HG03025 (cell line): ENCODE data around the gene AHDC1.
"Not testable (repeated sequence)": the region's sequence is repeated elsewhere in the genome, so short reads cannot be mapped to it uniquely, and the experiment has no call there.

ENCODE experiments used
- ATAC-seq: cut with Tn5 transposase; IDR thresholded peaks from one replicate; pipeline ENCODE4 v1.9.1; 2021; ENCODE audit warnings: mild to moderate bottlenecking, moderate library complexity; ENCODE audit not compliant: unreplicated experiment, low FRiP score

AHDC1 gene

DNA sequence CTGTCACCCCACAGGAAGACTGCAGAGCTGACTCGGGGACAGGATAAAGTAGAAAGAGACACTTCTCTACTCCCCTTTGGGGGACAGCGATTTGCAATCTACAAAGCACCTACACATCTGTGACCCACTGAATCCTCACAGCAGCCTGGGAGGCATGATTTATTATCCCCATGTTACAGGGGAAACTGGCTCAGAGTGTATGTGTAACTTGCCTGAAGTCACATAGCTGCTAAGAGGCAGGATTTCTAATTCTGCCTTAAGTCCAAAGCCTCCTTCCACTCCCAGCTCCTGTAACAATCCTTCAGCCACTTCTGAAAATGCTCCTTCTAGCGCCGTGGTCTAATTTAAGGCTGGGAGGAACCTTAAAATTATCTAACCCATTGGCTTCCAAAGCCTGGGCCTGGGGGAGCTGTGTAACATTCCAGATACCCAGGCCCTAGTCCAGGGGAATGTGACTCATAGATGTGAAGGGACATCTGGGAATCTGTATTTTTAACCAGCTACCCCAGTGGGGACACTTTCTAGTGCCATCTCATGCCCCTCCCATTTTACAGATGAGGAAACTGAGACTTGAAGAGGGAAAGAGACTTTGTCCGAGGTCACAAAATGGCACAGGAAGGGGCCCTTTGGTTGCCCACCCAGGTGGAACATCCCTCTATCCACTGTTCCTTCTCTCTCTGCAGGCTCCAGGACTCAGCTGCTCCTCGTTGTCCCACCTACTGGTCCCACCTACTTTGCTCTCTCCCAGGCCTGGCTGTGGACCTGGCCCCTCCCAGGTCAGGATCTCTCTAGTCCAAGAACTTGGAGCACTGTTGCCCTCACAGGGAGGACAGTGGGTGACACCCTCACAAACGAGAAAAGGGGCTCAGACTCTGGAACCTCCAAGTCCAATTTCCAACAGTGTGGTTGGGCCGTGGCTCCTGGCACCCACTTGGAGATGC is 48.9 kb downstream of the AHDC1 start:
- no peak for ATAC-seq

DNA sequence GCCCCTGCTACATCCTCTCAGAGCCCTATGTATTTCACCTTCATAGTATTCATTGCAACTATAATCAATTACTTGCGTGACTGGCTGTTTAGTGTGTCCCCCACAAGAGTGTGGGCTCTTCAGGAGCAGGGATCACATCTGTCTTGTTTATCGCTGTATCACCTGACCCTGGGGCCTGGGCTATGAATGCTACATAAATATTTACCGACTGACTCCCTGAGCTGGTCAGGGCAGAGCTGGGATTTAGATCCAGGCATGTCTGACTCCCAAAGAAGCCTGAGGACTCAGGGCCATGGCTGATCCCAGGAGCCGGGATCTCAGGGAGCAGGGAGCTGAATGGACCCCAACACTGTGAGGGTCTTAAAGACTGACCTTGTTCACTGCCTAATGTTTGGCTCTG is 49.7 kb downstream of the AHDC1 start:
- ATAC-seq, result no peak

DNA sequence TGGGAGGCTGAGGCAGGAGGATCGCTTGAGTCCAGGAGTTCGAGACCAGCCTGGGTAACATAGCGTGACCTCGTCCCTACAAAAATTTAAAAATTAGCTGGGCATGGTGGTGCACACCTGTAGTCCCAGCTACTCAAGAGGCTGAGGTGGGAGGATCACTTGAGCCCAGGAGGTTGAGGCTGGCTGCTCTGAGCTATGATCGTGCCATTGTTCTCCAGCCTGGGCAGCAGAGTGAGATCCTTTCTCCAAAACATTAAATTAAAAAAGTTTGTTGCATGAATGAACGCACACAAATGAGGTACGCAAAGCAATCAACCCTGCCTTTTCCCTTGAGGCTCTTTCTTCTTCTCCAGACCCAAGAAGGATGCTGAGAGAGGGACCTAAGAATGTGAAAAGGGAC is 50.1 kb downstream of the AHDC1 start:
- not testable (repeated sequence) for ATAC-seq

DNA sequence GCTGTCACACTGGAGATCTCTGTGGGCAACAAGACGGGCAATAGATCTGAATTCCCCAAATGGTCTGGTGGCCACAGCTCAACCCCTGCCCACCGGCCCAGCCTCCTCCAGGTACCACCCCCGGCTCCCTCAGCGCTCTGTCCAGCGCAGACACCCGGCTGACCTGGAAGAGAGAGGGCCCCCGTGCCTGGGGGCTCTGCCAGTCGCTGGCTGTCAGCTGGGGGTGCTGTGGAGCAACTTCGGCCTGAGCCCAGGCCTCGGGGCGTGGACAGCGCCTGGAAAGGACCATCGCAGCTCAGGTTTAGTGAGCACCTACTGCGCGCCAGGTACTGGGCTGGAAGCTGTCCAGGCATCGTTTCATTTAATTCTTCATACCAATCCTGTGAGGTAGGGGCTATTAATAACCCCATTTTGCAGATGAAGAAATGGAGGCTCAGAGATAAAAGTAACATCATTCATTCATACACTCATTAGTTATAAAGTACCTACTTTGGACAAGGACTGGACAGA is 51.0 kb downstream of the AHDC1 start:
- ATAC-seq, result no peak

DNA sequence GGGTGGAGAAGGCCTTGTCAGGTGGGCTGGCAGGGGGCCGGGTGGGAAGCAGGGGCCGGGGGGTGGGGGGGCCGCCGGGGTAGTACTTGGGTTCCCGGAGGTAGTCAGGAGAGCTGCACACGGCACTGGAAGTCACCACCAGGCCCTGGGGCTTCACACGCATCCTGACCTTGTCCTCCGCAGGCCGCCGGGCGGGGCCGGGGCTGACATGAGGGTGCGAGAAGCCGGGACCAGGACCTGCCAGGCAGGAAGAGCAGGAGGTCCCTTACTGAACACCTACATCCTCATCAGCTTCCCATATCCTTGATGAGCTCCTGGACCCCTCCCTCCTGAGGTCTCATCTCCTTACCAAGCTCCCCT is 52.0 kb downstream of the AHDC1 start:
- no peak for ATAC-seq

DNA sequence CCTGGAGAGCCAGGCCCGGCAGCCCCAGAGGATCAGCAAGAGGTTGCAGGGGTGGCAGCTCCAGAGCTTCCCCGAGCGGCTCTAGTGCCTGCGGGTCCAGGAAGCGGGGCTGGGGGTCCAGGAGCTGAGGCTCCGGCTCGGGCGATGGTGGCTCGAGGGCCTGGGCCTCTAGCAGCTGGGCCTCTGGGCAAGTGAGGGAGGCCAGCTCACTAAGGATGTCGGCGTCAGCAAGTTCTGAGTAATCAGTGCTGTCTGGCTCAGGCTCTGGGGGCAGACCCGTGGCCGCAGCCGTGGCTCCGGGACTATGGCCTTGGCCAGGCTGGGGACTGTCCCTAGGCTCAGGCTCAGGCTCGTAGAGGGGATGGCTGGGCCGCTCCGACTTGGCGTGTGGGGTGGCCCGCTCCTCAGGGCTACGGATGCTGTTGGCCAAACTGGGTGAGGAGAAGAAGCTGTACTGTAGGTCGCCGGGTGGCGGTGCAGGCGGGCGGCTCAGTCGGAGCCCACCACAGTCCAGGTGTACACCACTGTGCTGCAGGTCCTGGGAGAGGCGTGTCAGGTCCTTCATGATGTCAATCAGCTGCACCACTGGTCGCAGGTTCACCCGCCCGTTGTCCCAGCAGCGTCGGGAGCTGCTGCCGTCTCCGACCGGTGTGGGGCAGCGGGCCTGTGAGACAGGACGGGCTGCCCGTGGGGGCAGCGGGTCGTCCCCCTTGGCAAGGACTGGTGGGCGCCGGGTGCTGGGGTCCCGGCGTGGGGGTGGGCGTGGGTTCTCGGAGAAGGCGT is 52.6 kb downstream of the AHDC1 start:
- ATAC-seq, result no peak

DNA sequence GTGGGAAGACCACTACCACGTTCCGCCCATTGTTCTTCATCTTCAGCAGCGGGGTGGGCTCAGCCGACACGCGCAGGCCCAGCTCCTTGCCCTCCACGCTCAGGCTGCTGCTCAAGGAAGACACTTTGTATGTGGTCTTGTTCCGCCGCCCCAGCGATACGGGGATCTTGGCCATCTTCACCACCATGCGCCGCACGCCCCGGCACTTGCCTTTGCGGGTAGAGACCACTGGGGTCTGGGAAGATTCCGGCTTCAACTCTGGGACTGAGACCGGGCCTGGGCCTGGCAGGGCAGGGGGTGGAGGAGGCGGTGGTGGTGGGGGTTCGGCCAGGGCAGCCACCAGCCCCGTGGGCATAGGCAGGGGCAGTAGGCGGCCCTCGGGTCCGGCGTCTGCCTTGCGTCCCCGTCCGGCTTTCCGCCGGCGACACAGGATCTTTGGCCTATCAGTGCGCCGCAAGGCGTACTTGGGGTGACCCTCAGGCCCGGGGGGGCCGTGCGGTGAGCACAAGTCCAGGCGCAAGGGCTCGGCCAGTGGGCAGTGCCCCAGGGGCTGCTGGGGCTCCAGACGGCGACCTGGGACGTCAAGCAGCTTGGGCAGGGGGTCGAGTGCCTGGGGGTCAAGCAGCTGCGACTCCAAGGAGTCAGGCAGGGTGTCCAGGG is 53.3 kb downstream of the AHDC1 start:
- no peak for ATAC-seq

DNA sequence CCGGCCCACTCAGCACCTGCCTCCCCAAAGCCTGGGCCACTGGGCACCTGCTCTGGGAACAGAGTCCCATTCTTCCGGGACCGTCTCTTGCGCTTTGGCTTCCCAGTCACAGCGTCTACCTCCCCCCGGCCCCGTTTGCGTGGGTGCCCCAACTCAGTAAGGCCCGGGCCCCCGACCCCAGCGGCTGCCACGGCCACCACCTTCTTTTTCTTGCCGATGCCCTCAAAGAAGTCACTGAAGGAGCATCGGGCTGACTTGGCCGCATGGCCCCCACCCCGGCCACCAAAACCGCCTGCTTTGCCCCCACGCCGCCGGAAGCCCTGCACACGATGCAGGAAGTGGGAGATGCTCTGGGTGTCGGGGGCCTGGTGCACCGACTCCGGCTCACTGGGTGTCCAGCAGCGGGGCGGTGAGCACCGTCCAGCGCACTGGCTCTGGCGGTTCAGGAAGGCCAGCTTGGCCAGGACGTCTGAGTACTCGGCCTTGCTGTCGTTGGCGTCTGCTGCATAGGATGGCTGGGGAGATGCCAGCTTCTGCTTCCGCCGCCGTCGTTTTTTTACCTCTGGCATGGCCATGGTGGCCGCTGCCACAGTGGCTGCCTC is 54.0 kb downstream of the AHDC1 start:
- no peak for ATAC-seq

DNA sequence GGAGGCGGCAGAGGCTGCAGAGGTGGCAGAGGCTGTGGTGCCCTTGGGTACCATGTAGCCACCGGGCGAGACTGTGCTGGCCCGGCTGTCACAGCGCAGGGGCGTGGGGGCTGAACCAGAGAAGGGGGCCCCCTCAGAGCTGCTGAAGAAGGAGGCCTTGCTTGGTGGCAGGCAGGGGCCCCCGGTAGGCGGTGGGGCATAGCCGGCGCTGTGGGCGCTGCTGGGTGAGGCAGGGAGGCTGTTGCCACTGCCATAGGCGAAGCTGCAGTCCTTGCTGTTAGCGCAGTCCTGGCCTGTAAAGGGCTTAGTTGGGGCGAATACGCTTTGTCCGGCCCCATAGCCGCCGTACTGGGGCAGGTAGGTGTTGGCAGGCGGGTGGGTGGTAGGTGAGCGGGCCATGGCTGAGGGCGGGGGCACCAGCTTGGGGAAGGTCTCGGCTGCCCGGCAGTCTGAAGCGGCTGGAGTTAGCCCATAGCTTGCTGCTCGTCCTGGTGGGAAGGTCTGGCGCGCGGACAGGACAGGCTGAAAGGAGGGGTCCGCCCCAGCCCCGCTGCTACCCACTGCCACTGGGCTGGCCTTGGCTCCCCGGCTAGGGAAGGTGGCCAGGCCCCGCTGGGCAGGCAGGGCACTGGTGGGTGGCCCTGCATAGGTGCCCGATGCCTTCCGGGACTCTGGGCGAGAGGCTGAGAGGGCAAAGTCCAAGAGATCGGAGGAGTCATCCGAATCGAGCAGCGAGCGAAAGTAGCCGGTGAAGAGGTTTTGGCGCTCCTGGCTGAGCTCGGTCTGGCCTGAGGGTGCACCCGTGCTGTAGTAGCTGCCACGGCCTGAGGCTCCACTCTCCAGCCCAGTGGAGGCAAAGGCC is 54.9 kb downstream of the AHDC1 start:
- ATAC-seq, result no peak

DNA sequence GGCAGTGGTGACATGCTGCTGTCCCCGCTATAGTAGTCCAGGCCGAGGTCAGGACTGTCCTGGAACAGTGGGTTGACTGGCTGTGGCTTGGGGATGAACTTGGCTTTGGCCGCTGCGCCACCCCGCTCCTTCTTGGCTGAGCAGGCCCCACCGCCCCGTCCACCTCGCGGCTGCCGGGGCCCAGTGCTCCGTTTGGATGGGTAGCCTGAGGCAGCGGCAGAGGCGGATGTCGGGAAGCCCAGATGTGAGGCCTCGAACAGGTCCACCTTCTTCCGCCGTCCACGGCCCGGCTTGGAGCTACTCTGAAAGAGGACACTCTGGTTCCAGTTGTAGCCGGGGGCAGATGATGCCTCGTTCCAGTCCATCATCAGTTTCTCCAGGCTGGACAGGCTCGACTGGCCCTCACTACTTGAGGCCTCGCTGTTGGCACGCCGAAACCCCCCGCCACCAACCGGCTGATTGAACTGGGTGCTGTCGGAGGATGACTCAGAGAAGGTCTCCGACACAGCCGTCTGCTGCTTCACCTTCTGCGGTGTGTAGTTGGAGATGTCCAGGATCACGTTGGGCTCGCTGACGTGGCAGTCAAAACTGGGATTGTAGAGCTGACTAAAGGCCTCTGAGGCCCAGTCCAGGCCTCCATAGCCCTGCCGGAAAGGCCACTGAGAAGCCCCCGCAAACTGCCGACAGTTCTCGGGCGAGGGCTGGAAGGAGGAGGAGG is 55.6 kb downstream of the AHDC1 start:
- no peak for ATAC-seq

DNA sequence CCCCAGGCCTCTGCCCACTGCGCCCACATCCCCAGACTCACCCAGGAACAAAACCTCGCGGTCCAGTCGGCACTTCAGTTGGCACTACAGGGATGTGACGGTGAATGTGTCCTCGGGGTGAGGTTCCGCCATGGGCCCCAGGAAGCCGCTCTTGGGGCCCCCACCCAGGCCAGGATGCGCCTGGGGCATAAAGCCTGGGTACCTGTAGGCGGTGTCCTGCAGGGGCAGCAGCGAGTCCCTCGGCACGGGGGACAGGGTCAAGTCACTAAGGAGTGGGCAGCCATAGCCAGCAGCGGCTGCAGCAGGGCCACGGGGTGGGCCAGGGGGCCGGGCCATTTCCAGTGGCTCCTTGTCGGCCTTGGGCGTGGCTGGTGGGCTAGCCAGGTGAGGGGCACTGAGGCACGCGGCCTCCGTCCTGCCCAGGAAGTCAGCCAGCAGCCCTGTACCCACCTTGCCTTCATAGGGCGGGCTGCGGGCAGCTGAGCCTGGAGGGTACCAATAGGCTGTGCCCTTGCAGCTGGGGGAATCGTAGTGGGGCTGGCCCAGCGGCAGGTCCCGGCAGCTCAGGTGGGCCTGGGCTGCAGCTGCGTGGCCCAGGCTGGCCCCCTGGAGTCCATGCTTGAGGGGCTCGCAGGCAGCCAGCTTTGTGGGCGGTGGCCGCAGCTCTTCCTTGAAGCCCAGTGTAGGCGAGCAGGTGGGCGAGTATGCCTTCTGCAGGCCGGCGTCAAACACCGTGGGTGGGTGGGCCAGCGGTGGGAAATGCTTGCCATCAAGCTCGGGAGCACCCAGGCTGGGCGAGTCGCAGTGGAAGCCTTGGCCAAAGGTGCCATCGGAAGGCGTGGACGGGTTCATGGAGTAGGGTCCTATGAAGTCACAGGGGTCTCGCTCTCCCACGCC is 56.5 kb downstream of the AHDC1 start:
- ATAC-seq, result no peak

DNA sequence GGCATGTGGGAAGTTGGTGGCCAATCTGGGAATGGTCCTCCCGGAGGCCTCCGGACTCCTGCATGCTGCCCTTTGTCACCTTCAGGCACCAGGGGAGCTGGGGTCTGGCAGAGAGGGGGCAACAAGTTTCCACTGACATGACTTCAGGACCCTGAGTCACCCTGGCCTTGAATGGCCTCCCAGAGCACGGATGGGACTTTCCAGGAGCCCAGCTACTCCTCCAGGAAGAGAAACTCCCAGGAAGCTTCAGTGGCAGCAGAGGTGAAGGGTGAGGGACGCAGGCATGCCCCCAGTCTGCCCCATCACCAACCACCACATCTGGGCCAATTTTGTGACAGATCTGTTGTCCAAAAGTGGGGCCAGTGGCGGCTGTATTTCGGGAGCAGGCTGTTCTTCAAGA is 58.1 kb downstream of the AHDC1 start:
- no peak for ATAC-seq

DNA sequence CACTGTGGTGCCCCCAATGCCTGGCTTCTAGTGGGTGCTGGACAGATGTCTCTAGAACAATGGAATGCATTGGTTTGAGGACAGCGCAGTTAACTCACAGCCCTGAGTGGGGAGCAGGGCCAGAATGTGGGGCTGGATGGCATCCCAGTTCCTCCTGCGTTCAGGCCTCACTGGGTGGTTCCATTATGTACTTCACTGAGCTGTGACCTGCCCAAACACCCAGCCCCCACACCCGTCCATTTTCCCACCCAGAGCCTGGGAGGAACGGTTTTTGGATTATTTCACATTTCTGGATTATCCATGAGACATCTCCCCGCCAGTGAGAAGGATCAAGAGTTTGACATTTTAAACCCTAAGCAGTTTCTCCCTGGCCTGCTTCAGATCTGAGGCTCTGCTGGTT is 58.7 kb downstream of the AHDC1 start:
- no peak for ATAC-seq

DNA sequence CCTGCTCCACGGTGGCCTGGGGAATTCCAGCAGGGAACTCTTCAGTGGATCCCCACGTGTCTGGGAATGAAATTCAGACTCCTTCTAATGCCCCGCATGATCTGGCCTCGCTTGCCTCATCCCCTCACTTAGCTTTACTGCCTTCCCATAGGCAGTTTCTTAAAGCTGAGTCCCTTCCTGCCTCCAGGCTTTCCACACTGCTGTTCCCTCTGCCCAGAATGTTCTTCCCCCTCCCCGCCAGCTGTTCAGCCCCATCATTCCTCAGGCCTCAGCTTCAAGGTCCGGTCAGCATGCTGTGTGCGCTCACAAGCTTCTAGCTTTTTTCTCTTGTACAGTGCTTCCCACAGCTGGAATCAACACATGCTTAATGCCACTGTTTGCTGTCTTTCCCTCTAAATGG is 59.1 kb downstream of the AHDC1 start:
- no peak for ATAC-seq

DNA sequence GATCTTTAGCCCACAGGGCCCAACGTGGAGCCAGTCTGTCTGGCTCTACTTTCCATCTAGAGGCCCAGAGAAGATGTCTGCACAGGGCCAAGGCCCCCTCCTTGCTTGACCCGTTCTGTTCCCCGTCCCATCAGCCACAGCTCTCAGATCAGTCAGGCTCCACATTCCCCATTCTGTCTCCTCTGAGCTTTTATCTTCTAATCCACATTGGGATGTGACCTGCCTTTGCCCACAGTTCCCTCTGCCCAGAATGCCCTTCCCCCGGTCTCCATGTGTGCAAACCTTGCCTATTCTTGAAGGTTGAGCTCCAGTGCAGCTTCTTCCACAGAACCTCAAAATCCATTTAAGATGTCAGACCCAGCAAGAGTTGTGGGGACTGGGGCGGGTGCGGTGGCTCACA is 60.7 kb downstream of the AHDC1 start:
- no peak for ATAC-seq

DNA sequence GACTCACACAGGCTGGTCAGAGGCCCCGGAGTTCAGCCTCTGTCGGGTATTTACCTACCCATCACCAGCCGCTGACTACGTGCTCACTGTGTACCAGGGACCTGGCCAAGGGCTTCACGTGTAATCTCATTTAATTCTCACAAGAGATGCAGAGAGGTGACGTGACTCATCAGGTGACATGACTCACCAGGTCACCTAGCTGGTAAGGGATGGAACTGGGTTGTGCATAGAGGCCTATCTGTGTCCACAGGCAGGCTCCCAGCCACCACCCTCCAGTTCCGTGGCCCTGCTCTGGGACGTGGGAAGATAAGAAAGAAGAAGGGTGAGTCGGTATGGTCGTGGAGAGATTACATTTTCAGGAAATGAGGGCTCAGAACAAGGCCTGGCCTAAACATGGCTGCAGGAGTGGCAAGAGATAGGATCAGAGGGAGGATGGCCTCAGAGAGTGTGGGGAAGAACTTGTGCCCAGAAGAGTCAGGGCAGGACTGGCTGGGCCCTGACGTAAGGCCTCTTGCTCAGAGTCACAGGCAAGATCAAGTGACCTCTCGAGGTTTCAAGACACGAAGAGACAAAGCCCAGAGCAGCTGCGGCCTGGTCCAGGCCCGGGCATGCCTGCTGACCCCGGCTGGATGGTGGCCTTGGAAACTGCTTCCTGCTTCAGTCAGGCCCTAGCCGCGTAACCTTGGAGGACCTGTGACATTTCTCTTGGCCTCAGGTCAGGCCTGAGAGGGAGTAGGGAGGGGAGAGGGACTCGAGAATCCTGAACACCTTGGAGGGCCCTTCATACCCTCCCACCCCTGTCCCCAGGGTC is 61.3 kb downstream of the AHDC1 start:
- ATAC-seq, result no peak
